GM12878 (cell line): ENCODE measurements around the gene MPST. TPM values are rescaled to one million over a fixed set of nuclear protein-coding genes. Genes with fewer than 3 reads are reported as not detected.

Experiments
- ATAC-seq: fragments of 200-7000 bp; cut with Tn5 transposase; 3 replicates; pipeline ENCODE4 v1.9.1; 2020; ENCODE audit warnings: mild to moderate bottlenecking, moderate library complexity
- BruUV-seq: library from RNA; stranded (reverse); fragments of 400-500 nt; replicated peaks from 2 replicates; lab custom pipeline; 2021; lab: Mats Ljungman, UMichigan
- CTCF ChIA-PET: fragments of 300-600 bp; sonication (Branson Sonifier 250); formaldehyde crosslinking; extraction: SDS; loops from one replicate; lab custom pipeline; 2021; ENCODE audit warnings: inconsistent platforms; lab: Yijun Ruan, JAX
- POLR2A ChIA-PET: fragments of 350-600 bp; formaldehyde crosslinking; extraction: SDS; loops from one replicate; lab custom pipeline; 2021; ENCODE audit warnings: inconsistent platforms; lab: Charles Lee
- RAD21 ChIA-PET: fragments of 300-600 bp; sonication (Branson Sonifier 250); formaldehyde crosslinking; loops from one replicate; lab custom pipeline; 2023; ENCODE audit warnings: antibody characterized with exemption; ENCODE audit not compliant: unreplicated experiment; lab: Charles Lee
- SMC1A ChIA-PET: fragments of 300-600 bp; sonication (Branson Sonifier 250); formaldehyde crosslinking; loops from one replicate; lab custom pipeline; 2023; ENCODE audit not compliant: unreplicated experiment, uncharacterized antibody; lab: Charles Lee
- DNase-seq: peaks from one replicate; pipeline ENCODE4 v3.0.0-alpha.2; 2011; ENCODE audit warnings: low read depth, low spot score
- FAIRE-seq: peaks from 3 replicates; lab custom pipeline; 2011; peaks lifted over from hg19 to GRCh38; lab: Jason Lieb, UNC
- H2AFZ ChIP-seq: 2 replicates; pipeline ENCODE4 v1.6.0; 2011; ENCODE audit warnings: low read depth, low read length, control low read depth; ENCODE audit not compliant: control insufficient read depth
- H3K27ac ChIP-seq: 2 replicates; pipeline ENCODE4 v1.5.1; 2011; ENCODE audit warnings: control low read depth; ENCODE audit not compliant: control insufficient read depth, insufficient read depth
- H3K27me3 ChIP-seq, 2 experiments: replicated peaks in 1 of 2; 2 replicates each; pipeline versions ENCODE4 v1.6.0 to v1.6.1; 2011; ENCODE audit warnings: low read length in 1 of 2; ENCODE audit not compliant: control insufficient read depth in 2 of 2, insufficient read depth in 2 of 2
- H3K36me3 ChIP-seq, 2 experiments: 2 replicates each; pipeline ENCODE4 v1.5.1; 2011; ENCODE audit warnings: low read length in 1 of 2; ENCODE audit not compliant: control insufficient read depth in 2 of 2, insufficient read depth in 2 of 2
- H3K4me1 ChIP-seq: 2 replicates; pipeline ENCODE4 v1.6.1; 2011; ENCODE audit warnings: mild to moderate bottlenecking, low read length, moderate library complexity, mixed read lengths; ENCODE audit not compliant: control insufficient read depth, insufficient read depth
- H3K4me2 ChIP-seq: 2 replicates; pipeline ENCODE4 v1.6.0; 2011; ENCODE audit warnings: control low read depth; ENCODE audit not compliant: control insufficient read depth, insufficient read depth
- H3K4me3 ChIP-seq: fragments of 200-600 bp; sonication (generic); 2 replicates; pipeline ENCODE4 v1.5.1; 2016
- H3K79me2 ChIP-seq: 2 replicates; pipeline ENCODE4 v1.6.0; 2011; ENCODE audit warnings: low read length; ENCODE audit not compliant: control insufficient read depth, insufficient read depth
- H3K9ac ChIP-seq: 2 replicates; pipeline ENCODE4 v1.8.0; 2011; ENCODE audit warnings: low read length, control low read depth, mixed read lengths; ENCODE audit not compliant: control insufficient read depth, insufficient read depth
- H3K9me3 ChIP-seq: replicated peaks from 3 replicates; pipeline ENCODE4 v1.5.1; 2011; ENCODE audit warnings: mild to moderate bottlenecking, low read length; ENCODE audit not compliant: control insufficient read depth, insufficient read depth
- H4K20me1 ChIP-seq: 2 replicates; pipeline ENCODE4 v1.6.0; 2011; ENCODE audit not compliant: control insufficient read depth, insufficient read depth
- CBX3 ChIP-seq: fragments of 200-600 bp; sonication (generic); IDR thresholded peaks from 2 replicates; pipeline ENCODE4 v1.6.1; 2016; ENCODE audit warnings: low read depth, borderline replicate concordance
- CREB1 ChIP-seq: IDR thresholded peaks from 2 replicates; pipeline ENCODE4 v1.6.1; 2012; ENCODE audit warnings: low read depth, mild to moderate bottlenecking, inconsistent platforms
- ESRRA ChIP-seq: IDR thresholded peaks from 2 replicates; pipeline ENCODE4 v1.6.1; 2012; ENCODE audit warnings: mild to moderate bottlenecking, low read length, improper control_type of control experiment
- EZH2 ChIP-seq: IDR thresholded peaks from 2 replicates; pipeline ENCODE4 v1.6.1; 2012; ENCODE audit warnings: low read depth, mild to moderate bottlenecking, control low read depth, inconsistent platforms, low read length, borderline replicate concordance; ENCODE audit not compliant: control insufficient read depth
- HCFC1 ChIP-seq: fragments of 150-350 bp; IDR thresholded peaks from 2 replicates; pipeline ENCODE4 v1.6.1; 2014; ENCODE audit warnings: low read length
- NBN ChIP-seq: fragments of 450-650 bp; IDR thresholded peaks from 2 replicates; pipeline ENCODE4 v1.6.1; 2016
- NFYA ChIP-seq: IDR thresholded peaks from 2 replicates; pipeline ENCODE4 v1.6.1; 2011; ENCODE audit warnings: low read depth, mild to moderate bottlenecking, low read length, improper control_type of control experiment, borderline replicate concordance
- POLR2AphosphoS2 ChIP-seq: IDR thresholded peaks from 2 replicates; pipeline ENCODE4 v1.6.1; 2011; ENCODE audit warnings: low read depth, mild to moderate bottlenecking, low read length, improper control_type of control experiment, moderate library complexity
- RUNX3 ChIP-seq: IDR thresholded peaks from 2 replicates; pipeline ENCODE4 v1.6.1; 2012; ENCODE audit warnings: low read length, inconsistent platforms
- SMAD1 ChIP-seq: fragments of 450-650 bp; IDR thresholded peaks from 2 replicates; pipeline ENCODE4 v1.6.1; 2018; ENCODE audit warnings: mild to moderate bottlenecking, low read depth; ENCODE audit not compliant: partially characterized antibody
- SREBF1 ChIP-seq: IDR thresholded peaks from 2 replicates; pipeline ENCODE4 v1.6.1; 2012; ENCODE audit warnings: mild to moderate bottlenecking, low read length
- SREBF2 ChIP-seq: IDR thresholded peaks from 2 replicates; pipeline ENCODE4 v1.6.1; 2012; ENCODE audit warnings: mild to moderate bottlenecking, low read length
- TARDBP ChIP-seq: IDR thresholded peaks from 2 replicates; pipeline ENCODE4 v1.6.1; 2016; ENCODE audit warnings: borderline replicate concordance
- YY1 ChIP-seq: IDR thresholded peaks from 2 replicates; pipeline ENCODE4 v1.6.1; 2011; ENCODE audit warnings: low read depth, mild to moderate bottlenecking, low read length
- WGBS: methylation state at CpG from one replicate; pipeline ENCODE4 v1.1.6; 2016; ENCODE audit warnings: low lambda C conversion rate; ENCODE audit not compliant: insufficient replicate concordance, insufficient coverage; ENCODE audit errors: missing lambda C conversion rate; 5-methylcytosine and 5-hydroxymethylcytosine counted together
- in situ Hi-C: fragments of 300-500 bp; cut with MboI; formaldehyde crosslinking; loops from 9 replicates; pipeline ENCODE4 v1.14.3; 2018; ENCODE audit warnings: mixed read lengths
- intact Hi-C: fragments of 100-400 bp; cut with micrococcal nuclease; formaldehyde crosslinking; loops from one replicate; pipeline ENCODE4 v1.14.2; 2022; ENCODE audit not compliant: unreplicated experiment
- polyA plus RNA-seq, 11 experiments: library from polyadenylated mRNA; depleted of rRNA in 4 of 11; unstranded in 6 of 11; stranded (reverse) in 5 of 11; fragments of >200 nt; fragmentation: Nextera tagmentation in 4 of 11; fragmentation: Illumina TruSeq in 1 of 11; extraction: Ambion mirVana in 4 of 11; extraction: Trizol in 1 of 11; gene quantifications; 1 replicate in 1 of 11; 2 replicates in 10 of 11; pipeline versions ENCODE4 v1.2.1 to v1.2.3, GENCODE V29; 2011 to 2016; ENCODE audit warnings: inconsistent platforms in 2 of 11, missing spikeins in 2 of 11, low read depth in 1 of 11
- total RNA-seq, 4 experiments: library from RNA; depleted of rRNA in 3 of 4; stranded (reverse); fragments of >200 nt in 3 of 4; fragmentation: Illumina TruSeq in 1 of 4; extraction: Trizol in 1 of 4; gene quantifications; 2 replicates each; pipeline versions ENCODE4 v1.2.1 to v1.2.3, GENCODE V29; 2013 to 2021
- TF ChIP-seq, protein P1 (sequence below): IDR thresholded peaks from 2 replicates; pipeline ENCODE4 v1.6.1; 2011; ENCODE audit warnings: mild to moderate bottlenecking, low read depth, low read length, moderate library complexity; ENCODE audit not compliant: insufficient replicate concordance

The MPST gene
- total and polyA plus RNA-seq, 10 of the 15 experiments (the other 5 are each of a cell fraction or from before 2014, with no cell fraction given): 0.95 to 88.7 (median 38.5) TPM

DNA sequence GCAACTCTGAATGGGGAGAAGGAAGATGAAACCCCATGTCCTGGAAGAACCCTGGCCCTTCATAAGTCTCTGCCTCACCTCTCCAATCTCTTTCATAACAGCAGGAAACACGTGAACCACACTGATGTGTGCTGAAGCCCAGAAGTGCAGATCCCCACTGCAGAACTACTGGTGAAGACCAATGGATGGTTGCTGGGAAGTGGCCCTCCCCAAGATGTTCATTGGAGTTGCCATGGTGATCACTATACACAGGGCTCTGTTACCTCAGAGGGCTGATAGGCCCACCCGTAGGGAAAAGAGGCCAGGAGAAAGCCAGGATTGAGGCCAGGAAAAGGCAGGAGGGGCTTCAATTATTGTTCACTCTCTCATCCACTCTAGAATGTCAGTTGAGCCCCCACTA, 11.9 kb upstream of the MPST start:
- H3K9me3 ChIP-seq: no peaks in the 10 kb centered on the region; the same call in 2 of the 3 replicates
- H3K4me2 ChIP-seq: no peak overlapping the region
- POLR2A ChIA-PET: interaction anchor here (0.6 kb wide), 1 partner anchor 20 kb away, joined by 4 read pairs; no protein-coding TSS in a partner anchor
- in situ Hi-C loops: no loop called here
- no peak overlapping the region for H3K4me3 ChIP-seq
- CTCF ChIA-PET: interaction anchor here (1.2 to 2.2 kb wide), 2 partner anchors 30 to 37 kb away, joined by 3 to 7 read pairs; no protein-coding TSS in a partner anchor
- DNase-seq: no peak
- RAD21 ChIA-PET: no interaction called here
- no peaks in the 10 kb centered on the region for H3K36me3 ChIP-seq
- no TSS peak for BruUV-seq
- WGBS: 0% methylated on average over 2 of the region's 2 CpGs
- H3K4me1 ChIP-seq: no peaks in the 10 kb centered on the region
- intact Hi-C loops: no loop called here
- no peak overlapping the region for H2AFZ ChIP-seq
- FAIRE-seq: no peak
- H3K27me3 ChIP-seq: peaks cover 0 to 4% of the 10 kb centered on the region in 2 experiments; a peak in 2 of 4 replicates
- TF ChIP-seq SREBF1 (no peak), NFYA (no peak), SMAD1 (no peak), RUNX3 (no peak), CBX3 (no peak), HCFC1 (no peak), POLR2AphosphoS2 (no peak), EZH2 (no peak), CREB1 (no peak), NBN (no peak), TARDBP (no peak), SREBF2 (no peak), ESRRA (no peak), YY1 (no peak)
- TF ChIP-seq, protein P1, sequence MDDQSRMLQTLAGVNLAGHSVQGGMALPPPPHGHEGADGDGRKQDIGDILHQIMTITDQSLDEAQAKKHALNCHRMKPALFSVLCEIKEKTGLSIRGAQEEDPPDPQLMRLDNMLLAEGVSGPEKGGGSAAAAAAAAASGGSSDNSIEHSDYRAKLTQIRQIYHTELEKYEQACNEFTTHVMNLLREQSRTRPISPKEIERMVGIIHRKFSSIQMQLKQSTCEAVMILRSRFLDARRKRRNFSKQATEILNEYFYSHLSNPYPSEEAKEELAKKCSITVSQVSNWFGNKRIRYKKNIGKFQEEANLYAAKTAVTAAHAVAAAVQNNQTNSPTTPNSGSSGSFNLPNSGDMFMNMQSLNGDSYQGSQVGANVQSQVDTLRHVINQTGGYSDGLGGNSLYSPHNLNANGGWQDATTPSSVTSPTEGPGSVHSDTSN: no peak
- H3K9ac ChIP-seq: no peak overlapping the region
- no peak for ATAC-seq
- H3K27ac ChIP-seq: no peak overlapping the region
- no peaks in the 10 kb centered on the region for H3K79me2 ChIP-seq
- SMC1A ChIA-PET: no interaction called here
- H4K20me1 ChIP-seq: no peaks in the 10 kb centered on the region; the same call in 1 of the 2 replicates
